GM23248 (cell line): Measurements from ENCODE around the gene GDPD4.

ENCODE experiments used
- EZH2 ChIP-seq: fragments of 200-600 bp; sonication (generic); IDR thresholded peaks from 2 replicates; pipeline ENCODE4 v1.6.1; 2018; ENCODE audit warnings: antibody characterized with exemption, mild to moderate bottlenecking; ENCODE audit not compliant: insufficient read depth, poor library complexity, severe bottlenecking
- EZH2phosphoT487 ChIP-seq: fragments of 200-600 bp; sonication (generic); IDR thresholded peaks from 2 replicates; pipeline ENCODE4 v1.6.1; 2018; ENCODE audit warnings: antibody characterized with exemption, moderate library complexity, mild to moderate bottlenecking, low read depth; ENCODE audit not compliant: insufficient read depth

- TF ChIP-seq EZH2 (no peak), EZH2phosphoT487 (no peak)
Observed at GRCh38 chr11:77171254-77171653, 130.2 kb downstream of the GDPD4 start.
